Kidney epithelial cell (primary cell): Measurements from ENCODE around the gene FAM124A. TPM values are rescaled to one million over a fixed set of nuclear protein-coding genes. Genes with fewer than 3 reads are reported as not detected.
"Not testable (repeated sequence)": the region's sequence is repeated elsewhere in the genome, so short reads cannot be mapped to it uniquely, and the experiment has no call there.

Experiments
- DNase-seq: peaks from one replicate; pipeline ENCODE4 v3.0.0-alpha.2; 2010; ENCODE audit warnings: low read depth
- H3K27me3 ChIP-seq: 2 replicates; pipeline ENCODE4 v1.6.0; 2011; ENCODE audit warnings: low read length; ENCODE audit not compliant: control insufficient read depth, insufficient read depth
- H3K36me3 ChIP-seq: 2 replicates; pipeline ENCODE4 v1.5.1; 2011; ENCODE audit warnings: low read length; ENCODE audit not compliant: control insufficient read depth, insufficient read depth
- H3K4me3 ChIP-seq: 2 replicates; pipeline ENCODE4 v1.5.1; 2011; ENCODE audit warnings: low read depth, mild to moderate bottlenecking, control low read depth, low read length
- CTCF ChIP-seq: IDR thresholded peaks from 2 replicates; pipeline ENCODE4 v1.5.1; 2011; ENCODE audit warnings: mild to moderate bottlenecking, moderate library complexity, low read length, control low read depth, inconsistent platforms; ENCODE audit not compliant: insufficient read depth, poor library complexity, severe bottlenecking
- total RNA-seq: library from RNA; depleted of rRNA; stranded (reverse); fragments of >200 nt; gene quantifications from 2 replicates; pipeline ENCODE4 v1.2.3, GENCODE V29; 2015

The FAM124A gene
- total RNA-seq, 1 donor from 2014 or later = 1.2 TPM

DNA sequence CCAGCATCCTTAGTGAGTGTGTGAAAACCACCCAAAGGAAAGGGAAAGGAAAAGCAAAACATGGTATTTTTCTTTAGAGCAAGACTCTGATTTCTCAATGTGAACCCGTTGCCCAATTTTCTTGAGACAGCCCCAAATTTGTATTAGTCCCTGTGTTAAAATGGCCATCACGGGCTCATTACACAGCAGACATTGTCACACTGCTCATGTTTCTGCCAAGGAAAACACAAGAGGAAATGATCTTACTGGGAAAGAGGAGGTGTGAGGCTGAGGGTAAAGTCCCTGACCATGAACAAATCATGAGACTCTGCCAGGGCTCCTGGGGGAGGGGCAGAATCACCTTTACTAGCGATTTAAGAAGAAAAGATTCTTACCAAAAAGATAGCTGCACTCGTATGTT is 54.4 kb downstream of the FAM124A start:
- no peak for TF ChIP-seq CTCF
- DNase-seq = no peak
- Histone ChIP-seq H3K4me3 (no peak overlapping the region), H3K36me3 (no peaks in the 10 kb centered on the region), H3K27me3 (no peaks in the 10 kb centered on the region)

DNA sequence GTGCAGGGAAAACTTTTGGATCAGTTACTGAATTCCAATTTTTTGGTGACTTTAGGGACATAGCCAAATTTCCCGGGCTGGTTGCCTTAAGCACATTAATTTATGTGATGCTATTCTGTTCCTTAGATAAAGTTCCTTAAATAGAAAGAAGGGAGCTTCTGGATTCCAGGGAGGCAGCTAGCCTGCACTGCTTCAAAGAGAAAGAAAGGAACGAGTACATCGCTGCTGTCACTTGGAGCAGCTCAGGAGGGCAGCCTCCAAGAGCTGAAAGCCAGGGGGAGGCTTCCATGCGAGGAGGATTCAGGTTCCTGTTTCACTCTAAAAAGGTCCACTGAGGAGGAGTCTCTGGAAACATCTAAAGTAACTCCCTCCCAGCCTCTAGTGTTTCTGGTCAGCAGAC is 55.7 kb downstream of the FAM124A start:
- Histone ChIP-seq H3K4me3 (no peak overlapping the region), H3K36me3 (no peaks in the 10 kb centered on the region), H3K27me3 (no peaks in the 10 kb centered on the region)
- TF ChIP-seq CTCF = no peak
- no peak for DNase-seq

GRCh38 chr13:51278426-51279130 is 56.4 kb downstream of the FAM124A start:
- DNase-seq = no peak
- no peaks in the 10 kb centered on the region for H3K27me3 ChIP-seq

GRCh38 chr13:51280379-51280940 is 58.3 kb downstream of the FAM124A start:
- no peak for DNase-seq
- no peak for TF ChIP-seq CTCF
- Histone ChIP-seq H3K36me3 (no peaks in the 10 kb centered on the region), H3K4me3 (no peak overlapping the region), H3K27me3 (no peaks in the 10 kb centered on the region)

More at GRCh38 chr13:51278426-51279130, 56.4 kb downstream of the FAM124A start:
- Histone ChIP-seq H3K4me3 (no peak overlapping the region), H3K36me3 (no peaks in the 10 kb centered on the region)
- TF ChIP-seq CTCF = no peak

- no peak for TF ChIP-seq CTCF
- H3K36me3 ChIP-seq = no peaks in the 10 kb centered on the region
These were observed 60.1 kb downstream of the FAM124A start for GRCh38 chr13:51282322-51282721.

GRCh38 chr13:51282923-51283322 is 60.7 kb downstream of the FAM124A start:
- not testable (repeated sequence) for DNase-seq, H3K36me3 ChIP-seq, H3K27me3 ChIP-seq, H3K4me3 ChIP-seq

More at GRCh38 chr13:51282322-51282721, 60.1 kb downstream of the FAM124A start:
- no peak overlapping the region for H3K4me3 ChIP-seq
- DNase-seq = no peak
- no peaks in the 10 kb centered on the region for H3K27me3 ChIP-seq
